Peyer's patch (tissue), 4 donors: ENCODE measurements around the gene ADCY2.

ENCODE experiments used
- CTCF ChIP-seq, 6 experiments: fragments of 450-650 bp in 4 of 6; fragments of 200-600 bp in 2 of 6; sonication (generic) in 1 of 6; IDR thresholded peaks; one replicate each; pipeline ENCODE4 v1.5.1; 2017 to 2019; ENCODE audit warnings: antibody characterized with exemption in 6 of 6, mild to moderate bottlenecking in 3 of 6, moderate library complexity in 1 of 6
- POLR2A ChIP-seq, 2 donors: fragments of 450-650 bp; IDR thresholded peaks; one replicate each; pipeline ENCODE4 v1.5.1; 2017; ENCODE audit warnings: antibody characterized with exemption in 2 of 2, mild to moderate bottlenecking in 2 of 2, moderate library complexity in 2 of 2

DNA sequence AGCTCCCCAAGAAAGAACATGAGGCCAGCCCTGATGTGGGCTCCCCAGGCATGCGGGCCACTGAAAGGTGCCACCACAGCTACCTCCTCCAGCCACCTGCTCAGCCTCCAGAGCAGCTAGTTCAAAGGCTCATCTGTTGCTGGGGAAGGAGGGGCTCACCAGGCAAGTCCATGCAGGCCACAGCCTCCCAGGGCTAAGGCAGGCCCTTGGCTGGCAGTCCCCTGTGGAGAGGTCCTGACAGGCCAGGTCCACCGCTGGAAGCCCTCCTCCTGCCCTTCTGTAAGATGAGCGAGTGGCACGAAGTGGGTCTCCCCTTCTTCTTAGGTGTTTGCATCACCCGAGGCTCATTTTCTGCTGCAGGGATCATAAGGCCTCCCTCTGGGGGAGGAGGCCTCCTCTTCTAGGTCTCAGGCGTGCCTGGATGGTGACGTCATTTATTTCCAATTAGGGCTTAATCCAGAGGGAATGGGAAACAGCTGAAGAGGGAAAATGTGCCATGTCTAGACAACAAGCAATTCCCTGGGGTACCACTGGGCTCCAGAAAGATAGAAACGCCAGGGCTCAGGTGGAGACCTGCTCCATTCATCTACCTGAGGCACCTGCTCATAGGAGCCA lies 363.4 kb downstream of the ADCY2 start:
- no peak for TF ChIP-seq CTCF (IDR thresholded peaks at IDR 0.05)
- no peak for TF ChIP-seq POLR2A (IDR thresholded peaks at IDR 0.05)
